Posterior cingulate gyrus (tissue), 11 donors: ENCODE data around the gene IFRD2.
A peak's percentile ranks its signal among the peaks of the same experiment; 100 is the strongest.

Source experiments
- DNase-seq, 10 donors: peaks; one replicate each; pipeline versions ENCODE4 v3.0.0 to v3.0.0-alpha.2; 2020 to 2021; ENCODE audit warnings: mixed read lengths in 3 of 10
- intact Hi-C: fragments of 100-400 bp; cut with DNase I; formaldehyde crosslinking; loops from one replicate; pipeline ENCODE4 v1.15.1; 2023

IFRD2 gene, protein sequence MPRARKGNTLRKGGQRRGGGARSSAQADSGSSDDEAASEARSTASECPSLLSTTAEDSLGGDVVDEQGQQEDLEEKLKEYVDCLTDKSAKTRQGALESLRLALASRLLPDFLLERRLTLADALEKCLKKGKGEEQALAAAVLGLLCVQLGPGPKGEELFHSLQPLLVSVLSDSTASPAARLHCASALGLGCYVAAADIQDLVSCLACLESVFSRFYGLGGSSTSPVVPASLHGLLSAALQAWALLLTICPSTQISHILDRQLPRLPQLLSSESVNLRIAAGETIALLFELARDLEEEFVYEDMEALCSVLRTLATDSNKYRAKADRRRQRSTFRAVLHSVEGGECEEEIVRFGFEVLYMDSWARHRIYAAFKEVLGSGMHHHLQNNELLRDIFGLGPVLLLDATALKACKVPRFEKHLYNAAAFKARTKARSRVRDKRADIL

DNA sequence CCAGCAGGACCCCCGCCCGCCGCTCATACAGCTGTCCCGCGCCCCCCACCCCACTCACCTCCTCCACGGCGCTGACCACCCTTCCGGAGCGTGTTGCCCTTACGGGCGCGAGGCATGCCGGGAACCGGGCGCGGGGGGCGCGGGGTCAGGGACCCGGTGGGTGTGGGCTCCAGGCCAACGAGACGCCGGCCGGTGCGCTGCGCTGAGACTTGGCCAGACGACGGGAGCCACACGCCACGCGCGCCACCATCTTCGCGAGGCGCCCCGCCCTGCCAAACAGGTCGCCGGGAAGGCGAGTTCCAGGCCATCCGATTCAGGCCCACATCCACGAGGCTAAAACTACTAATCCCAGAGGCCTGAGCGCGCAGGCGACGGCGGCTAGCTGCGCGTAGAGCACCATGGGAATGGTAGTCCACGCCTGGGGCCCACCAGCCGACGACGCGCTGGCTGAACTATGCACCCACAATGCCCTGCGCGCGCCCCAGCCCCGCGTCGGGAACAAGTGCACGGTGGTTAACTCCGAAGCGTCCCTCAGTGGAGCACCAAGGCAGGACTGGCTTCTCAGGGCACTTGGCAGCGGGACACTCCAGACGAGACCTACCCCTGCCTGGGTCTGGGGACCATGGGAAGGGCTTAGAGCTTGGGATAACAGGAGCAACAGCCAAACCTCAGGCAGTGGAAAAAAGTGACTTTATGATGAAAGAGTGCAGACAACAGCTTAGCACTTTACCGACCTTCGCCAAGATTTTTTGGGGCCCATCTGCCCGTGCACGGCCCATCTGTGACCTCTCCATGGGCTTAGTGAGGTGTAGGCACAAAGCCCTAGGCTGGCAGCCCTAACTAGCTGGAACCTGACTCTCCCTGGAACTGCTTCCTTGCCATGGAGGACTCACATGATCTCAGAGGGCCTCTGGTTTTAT lies at the start of gene IFRD2:
IFRD2 (minus strand) TSS at position 271 of the 920 bp plus-strand sequence; CDS start at position 116, 155 bp downstream.
- intact Hi-C loops = no loop called here
- DNase-seq = peak; percentile 95 to 100 (median 98)

DNA sequence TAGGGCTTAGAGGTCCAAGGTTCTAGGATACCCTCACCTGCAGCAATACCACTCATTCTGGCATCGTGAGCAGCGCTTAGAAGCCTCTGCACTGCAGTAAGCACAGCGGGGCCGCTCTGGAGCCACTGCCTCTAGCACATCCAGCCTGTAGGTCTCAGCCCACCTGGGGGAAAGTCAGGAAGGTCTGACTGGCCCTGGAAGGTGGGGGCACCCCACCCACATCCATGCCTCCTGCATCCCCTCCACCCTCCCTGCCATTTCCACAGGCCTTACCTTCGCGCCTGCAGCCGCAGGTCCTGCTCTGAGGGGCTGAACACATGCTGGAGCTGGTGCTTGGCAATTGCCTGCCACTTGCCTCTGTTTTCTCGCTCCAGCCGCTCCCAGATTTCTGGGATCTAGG lies 49.3 kb upstream of the IFRD2 start:
- intact Hi-C loops = no loop called here

DNA sequence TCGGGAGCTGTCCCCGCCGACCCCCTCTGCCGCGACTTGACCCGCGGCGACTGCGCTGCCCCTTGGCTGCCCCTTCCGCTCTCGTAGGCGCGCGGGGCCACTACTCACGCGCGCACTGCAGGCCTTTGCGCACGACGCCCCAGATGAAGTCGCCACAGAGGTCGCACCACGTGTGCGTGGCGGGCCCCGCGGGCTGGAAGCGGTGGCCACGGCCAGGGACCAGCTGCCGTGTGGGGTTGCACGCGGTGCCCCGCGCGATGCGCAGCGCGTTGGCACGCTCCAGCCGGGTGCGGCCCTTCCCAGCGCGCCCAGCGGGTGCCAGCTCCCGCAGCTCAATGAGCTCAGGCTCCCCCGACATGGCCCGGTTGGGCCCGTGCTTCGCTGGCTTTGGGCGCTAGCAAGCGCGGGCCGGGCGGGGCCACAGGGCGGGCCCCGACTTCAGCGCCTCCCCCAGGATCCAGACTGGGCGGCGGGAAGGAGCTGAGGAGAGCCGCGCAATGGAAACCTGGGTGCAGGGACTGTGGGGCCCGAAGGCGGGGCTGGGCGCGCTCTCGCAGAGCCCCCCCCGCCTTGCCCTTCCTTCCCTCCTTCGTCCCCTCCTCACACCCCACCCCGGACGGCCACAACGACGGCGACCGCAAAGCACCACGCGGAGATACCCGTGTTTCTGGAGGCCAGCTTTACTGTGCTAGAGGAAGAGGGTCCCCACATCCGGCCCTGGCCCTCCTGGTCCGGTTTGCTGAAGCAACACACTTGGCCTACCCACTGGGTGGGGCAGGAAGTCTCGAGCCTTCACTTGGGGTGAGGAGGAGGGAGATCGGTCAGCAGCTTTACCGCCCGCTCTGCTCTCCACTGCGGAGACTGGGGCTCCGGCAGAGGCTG lies 48.5 kb upstream of the IFRD2 start, which contains the start of gene RASSF1:
RASSF1 (minus strand) TSS at position 389 of the 882 bp plus-strand sequence; CDS start at position 358, 31 bp downstream.
- DNase-seq = peak in 1 of 10 donors; percentile 73
- intact Hi-C loops = no loop called here

More for the DNA sequence above, 49.3 kb upstream of the IFRD2 start:
- no peak for DNase-seq

DNA sequence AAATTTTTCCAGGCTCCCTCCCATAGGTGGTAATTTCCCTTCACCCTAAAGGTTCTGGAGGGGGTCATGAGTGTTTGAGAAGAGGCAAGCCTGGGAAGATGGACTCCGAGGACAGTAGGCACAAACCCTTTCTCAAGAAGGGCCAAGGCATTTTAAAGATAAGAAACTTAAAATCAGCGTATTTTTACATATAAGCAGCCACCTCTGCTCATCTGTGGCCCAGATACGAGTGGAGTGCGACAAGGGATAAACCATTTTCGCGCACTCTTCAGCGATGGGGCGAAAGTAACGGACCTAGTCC lies 47.9 kb upstream of the IFRD2 start:
- DNase-seq = no peak
- intact Hi-C loops = no loop called here

DNA sequence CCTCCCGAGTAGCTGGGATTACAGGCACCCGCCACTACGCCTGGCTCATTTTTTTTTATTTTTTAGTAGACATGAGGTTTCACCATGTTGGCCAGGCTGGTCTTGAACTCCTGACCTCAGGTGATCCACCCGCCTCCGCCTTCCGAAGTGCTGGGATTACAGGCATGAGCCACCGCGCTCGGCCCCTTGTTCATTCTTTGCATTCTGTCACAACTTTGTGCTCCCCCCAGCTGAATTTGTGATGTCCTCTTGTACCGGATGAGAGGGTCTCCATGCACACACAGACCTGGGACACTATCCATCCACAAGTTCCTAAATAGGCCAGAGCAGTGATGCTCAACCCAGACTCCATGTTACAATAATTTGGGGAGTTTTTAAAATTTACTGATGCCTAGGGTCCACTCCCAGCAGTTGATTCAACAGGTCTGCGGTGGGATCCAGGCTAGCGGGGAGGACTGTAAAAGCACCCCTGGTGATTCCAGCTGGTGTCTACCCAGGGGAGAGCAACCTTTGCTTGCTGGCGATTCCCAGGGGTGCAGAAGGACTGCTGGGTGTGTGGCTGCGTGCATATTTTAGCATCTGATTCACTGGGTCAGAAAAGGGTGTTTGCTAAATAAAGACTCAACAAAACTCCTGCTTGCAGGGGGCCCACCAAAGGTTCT lies 47.4 kb upstream of the IFRD2 start:
- no peak for DNase-seq
- intact Hi-C loops = no loop called here

DNA sequence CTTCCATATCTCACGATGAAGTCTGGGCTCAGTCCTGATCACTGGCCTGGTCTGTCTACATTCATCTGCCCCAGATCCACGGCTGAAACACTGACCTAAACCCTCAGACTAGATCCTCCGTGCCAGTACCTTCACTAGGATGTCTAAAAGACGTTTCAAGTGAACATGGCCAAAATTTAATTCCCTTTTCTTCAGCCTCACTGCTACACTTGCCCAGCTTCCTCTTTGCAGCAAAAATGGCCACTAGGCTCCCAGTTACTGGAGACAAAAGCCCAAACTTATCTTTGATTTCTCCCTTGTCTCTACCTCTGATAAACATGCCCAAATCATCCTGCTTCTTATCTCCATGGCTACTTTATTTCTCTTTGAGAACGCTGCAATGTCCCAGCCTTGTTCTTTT lies 46.7 kb upstream of the IFRD2 start:
- intact Hi-C loops = no loop called here
- no peak for DNase-seq

DNA sequence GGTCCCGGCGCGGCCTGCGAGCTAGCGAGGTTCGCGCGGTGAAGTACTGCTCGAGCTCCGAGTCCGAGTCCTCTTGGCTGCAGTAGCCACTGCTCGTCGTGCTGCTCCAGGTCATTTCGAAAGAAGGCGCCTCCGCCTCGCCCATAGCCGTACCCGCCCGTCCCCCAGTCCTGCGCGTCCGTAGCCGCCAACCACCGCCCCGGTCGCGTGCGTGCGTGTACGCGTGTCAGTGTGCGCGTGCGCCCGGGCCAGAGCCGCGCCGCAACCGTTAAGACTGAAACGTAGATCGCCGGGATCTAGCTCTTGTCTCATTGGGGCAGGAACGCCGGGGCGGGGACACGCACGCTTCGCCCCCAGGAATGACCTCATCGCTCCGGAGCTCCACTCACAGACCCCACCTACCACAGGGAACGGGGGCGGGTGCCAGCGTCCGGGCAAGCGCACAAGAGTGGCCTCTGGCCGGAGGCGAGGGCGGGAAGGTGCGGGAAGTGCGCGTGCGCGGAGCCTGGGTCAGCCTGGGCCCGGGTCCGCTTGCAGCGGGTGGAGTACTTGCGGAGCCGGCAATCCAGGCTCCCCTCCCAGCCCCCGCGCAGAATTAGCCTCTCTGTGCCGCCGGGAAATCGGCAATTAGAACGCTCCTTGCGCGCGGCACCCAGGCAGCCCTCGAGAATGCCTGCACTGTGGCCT lies 45.1 kb upstream of the IFRD2 start:
- peak; percentile 95 to 100 (median 99) for DNase-seq
- intact Hi-C loops = no loop called here

DNA sequence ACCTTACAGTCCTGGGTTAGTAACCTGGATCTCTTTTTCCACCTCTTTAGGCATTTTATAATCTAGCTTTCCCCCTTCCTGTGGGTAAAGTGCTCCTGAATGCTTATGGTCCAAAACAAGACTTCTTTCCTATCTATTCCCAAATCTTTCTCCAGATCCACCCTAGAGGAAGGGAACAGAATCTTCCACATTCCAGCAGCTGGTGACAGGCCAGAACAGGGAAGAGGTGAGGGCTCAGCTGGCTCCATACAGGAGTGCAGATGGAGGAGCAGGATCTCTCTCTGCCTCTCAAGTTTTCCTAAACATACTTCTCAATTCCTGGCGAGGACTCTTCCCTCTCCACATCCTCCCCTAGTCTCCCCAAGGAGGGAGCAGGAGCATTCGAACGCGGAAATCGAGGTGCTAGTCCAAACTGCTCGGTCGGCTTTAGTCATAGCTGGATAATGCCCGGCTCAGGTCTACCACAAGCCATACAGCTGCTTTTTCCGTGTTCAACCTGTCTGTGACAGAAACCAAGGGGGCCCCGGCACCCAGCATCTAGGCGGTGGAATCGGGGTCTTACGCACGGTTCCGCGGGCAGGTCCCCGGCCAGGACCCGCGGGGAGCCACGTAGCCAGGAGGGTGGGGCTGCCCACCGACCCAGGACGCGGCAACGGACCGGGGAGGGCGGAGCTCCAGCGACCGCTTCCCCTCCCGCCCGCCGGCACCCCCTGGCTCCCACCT lies 44.4 kb upstream of the IFRD2 start:
- peak in 1 of 10 donors; percentile 88 for DNase-seq
- intact Hi-C loops = no loop called here

DNA sequence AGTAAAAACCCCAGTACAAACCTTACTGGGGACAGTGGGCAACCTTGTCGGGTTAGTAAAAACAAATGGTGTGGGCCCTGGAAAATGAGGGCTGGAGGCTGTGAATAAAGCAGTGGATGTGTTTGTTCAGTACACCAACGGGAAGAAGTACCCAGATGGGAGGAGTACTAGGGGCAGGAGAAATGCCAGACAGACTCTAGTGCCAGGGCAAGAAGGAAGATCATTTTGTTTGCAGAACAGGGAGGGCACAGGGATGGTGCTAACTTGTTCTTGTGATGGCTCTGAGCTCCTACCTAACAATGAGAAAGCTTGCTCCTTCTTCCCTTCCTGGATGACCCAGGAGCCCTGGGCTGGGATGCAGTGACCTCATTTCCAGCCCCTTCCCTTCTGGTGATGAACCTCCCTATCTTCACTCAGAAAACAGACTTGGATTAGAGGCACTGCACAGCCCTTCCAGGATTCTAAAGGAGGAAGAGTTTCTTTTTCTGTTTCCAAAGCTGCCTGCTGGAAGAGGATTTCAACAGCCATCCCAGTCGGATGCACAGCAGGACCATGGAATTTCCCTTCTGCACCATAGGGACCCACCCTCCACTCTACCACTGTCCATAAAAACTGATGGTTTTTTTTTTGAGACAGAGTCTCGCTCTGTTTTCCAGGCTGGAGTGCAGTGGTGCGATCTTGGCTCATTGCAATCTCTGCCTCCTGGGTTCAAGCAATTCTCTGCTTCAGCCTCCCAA lies 42.3 kb upstream of the IFRD2 start:
- DNase-seq = no peak
- intact Hi-C loops = no loop called here

DNA sequence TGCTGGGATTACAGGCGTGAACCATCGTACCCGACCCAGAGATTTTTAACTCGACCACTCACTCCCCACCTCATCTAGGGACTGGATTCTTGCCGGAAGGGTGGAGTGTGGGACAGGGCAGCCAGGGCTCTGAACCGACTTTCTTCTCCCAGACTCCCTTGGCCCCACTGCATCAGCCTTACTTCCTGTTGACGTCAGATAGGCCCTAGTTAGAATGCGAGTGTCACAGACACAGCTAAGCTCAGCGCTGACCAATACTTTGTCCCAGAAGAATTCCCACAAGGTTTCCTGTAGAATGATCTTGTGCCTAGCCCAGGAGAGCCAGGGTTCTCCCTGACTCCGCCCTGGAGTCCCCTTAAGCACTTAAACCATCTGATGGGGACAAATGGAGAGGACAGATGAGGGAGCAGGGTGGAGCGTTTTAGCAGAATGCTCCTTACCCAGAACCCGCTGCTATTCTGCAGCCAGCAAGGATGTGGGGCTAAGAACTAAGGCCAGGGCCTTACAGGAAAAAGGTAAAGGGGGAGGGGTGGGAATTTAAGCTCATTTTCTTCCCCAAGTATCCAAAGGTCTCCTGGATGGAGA lies 41.6 kb upstream of the IFRD2 start:
- DNase-seq = no peak

DNA sequence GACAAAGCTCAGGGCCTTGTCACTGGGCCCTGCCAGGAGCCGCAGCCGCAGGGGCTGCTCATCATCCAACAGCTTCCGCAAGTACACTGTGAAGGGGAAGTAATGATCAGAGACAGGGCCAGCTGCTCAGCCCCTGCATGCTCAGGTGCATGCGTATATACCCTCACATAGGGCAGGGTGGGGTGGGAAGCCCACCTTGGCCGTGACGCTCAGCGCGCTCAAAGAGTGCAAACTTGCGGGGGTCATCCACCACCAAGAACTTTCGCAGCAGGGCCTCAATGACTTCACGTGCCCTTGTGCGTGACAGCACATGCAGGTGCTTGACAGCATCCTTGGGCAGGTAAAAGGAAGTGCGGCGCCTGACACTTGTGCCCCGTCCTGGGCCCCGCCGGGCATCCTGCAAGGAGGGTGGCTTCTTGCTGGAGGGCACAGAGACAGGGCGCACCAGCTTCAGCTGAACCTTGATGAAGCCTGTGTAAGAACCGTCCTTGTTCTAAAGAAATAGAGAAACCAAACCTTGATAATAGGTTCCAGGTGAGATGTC lies 39.2 kb upstream of the IFRD2 start:
- intact Hi-C loops = no loop called here
- no peak for DNase-seq

More for the DNA sequence above, 41.6 kb upstream of the IFRD2 start:
- intact Hi-C loops = no loop called here

DNA sequence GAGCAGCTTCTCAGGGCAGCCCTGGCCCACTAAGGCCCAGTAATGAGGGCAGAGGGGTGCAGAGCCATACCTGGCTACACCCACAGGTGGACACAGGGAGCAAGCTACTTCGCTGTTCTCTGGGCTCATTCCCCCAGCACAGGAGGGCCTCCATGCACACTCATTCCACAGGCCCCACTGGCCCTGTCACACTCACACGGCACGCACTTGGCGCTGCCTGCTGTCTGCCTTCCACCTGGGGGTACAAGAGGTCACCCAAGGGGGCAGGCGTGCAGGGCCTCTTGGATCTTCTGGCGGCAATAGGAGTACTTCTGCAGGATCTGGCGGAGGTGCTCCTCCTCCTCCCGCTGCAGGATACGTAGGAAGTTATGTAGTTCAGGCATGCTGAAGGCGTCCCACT lies 38.1 kb upstream of the IFRD2 start:
- DNase-seq = no peak
- intact Hi-C loops = no loop called here

DNA sequence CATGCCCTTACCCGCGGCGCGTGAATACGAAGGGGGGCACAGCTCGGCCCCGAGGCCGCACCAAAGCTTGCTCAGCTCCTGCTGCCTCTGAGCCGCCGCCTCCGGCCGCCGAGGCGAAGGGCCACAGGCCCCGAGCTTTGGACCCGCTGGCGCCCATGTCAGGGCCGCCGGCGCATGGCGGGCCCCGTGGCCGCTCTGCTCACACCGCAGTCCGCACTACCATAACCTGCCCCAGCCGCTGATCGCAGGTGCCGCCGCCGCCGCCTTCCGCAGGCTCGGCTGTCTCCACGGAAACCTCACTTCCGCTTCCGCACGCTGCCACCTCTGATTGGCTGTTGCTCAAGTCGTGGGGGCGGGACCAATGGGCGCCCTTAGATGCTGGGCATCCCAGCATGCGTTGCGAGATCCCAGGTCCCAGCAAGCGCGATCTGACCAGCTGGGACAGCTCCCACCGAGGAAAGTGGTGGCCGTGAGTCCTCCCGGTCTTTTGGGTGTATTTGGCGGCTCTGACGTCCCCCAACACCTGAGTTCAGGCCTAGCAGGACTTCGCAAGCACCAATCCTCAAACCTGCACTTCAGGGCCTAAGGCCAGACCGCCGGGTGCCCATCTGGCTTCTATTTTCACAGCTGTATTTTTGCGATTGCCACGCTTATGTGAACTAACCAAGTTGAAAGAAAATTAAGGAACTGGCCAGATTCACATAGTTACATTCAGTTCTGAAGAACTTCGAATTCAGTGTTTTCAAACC lies 35.9 kb upstream of the IFRD2 start, which contains the start of gene TUSC2:
TUSC2 (minus strand) TSS at position 281 of the 749 bp plus-strand sequence; CDS start at position 157, 124 bp downstream.
- intact Hi-C loops = loop anchor here (10.0 kb wide), 1 partner anchor 53 kb away; the partner anchor contains the start of gene LSMEM2
- DNase-seq = peak; percentile 96 to 100 (median 98)

DNA sequence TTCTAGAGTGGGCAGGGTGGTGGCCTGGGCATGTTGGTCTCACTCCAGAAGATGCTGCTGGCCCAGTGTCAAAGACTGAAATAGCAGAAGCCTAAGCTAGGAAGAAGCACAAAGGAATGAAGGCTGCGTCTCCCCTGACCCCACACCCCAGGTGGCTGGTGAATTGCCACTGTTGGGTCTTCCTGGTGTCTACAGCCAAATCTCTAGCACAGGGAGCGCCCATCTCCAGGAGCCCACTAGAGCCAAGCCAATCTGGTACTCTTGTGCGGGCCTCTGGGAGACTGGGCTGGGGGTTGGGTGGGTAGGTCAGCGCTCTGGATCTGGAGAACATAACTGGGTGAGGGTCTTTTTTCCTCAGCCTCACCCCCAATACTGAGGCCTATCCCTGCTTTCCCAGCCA lies 34.9 kb upstream of the IFRD2 start:
- intact Hi-C loops = loop anchor here (10.0 kb wide), 1 partner anchor 52 kb away; the partner anchor contains the start of gene LSMEM2
- DNase-seq = no peak

DNA sequence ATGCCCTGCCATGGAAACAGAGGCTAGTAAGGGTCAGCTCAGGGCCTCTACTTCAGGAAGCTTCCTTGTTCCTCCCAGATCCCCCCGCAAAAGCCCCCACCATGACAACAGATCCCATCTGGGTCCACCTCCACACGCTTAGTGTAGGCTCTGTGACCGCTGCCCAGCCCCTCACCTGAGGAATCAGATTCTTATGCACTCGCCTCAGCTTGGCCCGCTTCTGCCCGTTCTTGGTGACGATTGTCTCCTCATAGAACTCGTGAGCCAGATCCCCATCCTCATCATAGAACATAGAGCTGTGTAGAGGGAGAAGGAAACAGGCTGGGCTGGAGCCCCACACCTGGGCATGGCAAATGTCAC lies 33.9 kb upstream of the IFRD2 start:
- intact Hi-C loops = loop anchor here (10.0 kb wide), 1 partner anchor 51 kb away; the partner anchor contains the start of gene LSMEM2
- no peak for DNase-seq
